Measurements from ENCODE around the gene BAZ1B. TPM values are rescaled to one million over a fixed set of nuclear protein-coding genes. Genes with fewer than 3 reads are reported as not detected.

Gene BAZ1B
- total RNA-seq, 4 donors from 2014 or later = 51.3 to 62.8 (median 59.9) TPM

- no peak for TF ChIP-seq CTCF (IDR thresholded peaks at IDR 0.05; ENCODE audit: low read depth)
Observed at GRCh38 chr7:73461782-73462285, 60.3 kb downstream of the BAZ1B start.

GRCh38 chr7:73454424-73454823 lies 67.7 kb downstream of the BAZ1B start:
- TF ChIP-seq CTCF (IDR thresholded peaks at IDR 0.05; ENCODE audit: low read depth) = no peak

GRCh38 chr7:73452999-73453635 lies 69.0 kb downstream of the BAZ1B start:
- no peak for TF ChIP-seq CTCF (IDR thresholded peaks at IDR 0.05; ENCODE audit: low read depth)

GRCh38 chr7:73451780-73452398 lies 70.2 kb downstream of the BAZ1B start:
- no peak for TF ChIP-seq CTCF (IDR thresholded peaks at IDR 0.05; ENCODE audit: low read depth)

GRCh38 chr7:73449422-73449821 lies 72.7 kb downstream of the BAZ1B start:
- no peak for TF ChIP-seq CTCF (IDR thresholded peaks at IDR 0.05; ENCODE audit: low read depth)

- TF ChIP-seq CTCF (IDR thresholded peaks at IDR 0.05; ENCODE audit: low read depth) = no peak
Observed at GRCh38 chr7:73448609-73449008, 73.5 kb downstream of the BAZ1B start.

GRCh38 chr7:73447121-73447733 lies 74.9 kb downstream of the BAZ1B start:
- TF ChIP-seq CTCF (IDR thresholded peaks at IDR 0.05; ENCODE audit: low read depth) = no peak

Measured in subcutaneous adipose tissue (tissue), 4 donors.